Limb (tissue), 2 donors: ENCODE results near the gene EIF4EBP3.

ENCODE experiments used
- DNase-seq, 2 donors: peaks; one replicate each; pipeline ENCODE4 v3.0.0-alpha.2; 2016; ENCODE audit errors: extremely low spot score in 2 of 2

EIF4EBP3 gene

GRCh38 chr5:140547508-140548299 is at the start of gene EIF4EBP3:
Gene EIF4EBP3 (plus strand): TSS chr5:140547662. CDS start chr5:140547738, 76 bp downstream.
- DNase-seq, result peak; percentile 96

DNA sequence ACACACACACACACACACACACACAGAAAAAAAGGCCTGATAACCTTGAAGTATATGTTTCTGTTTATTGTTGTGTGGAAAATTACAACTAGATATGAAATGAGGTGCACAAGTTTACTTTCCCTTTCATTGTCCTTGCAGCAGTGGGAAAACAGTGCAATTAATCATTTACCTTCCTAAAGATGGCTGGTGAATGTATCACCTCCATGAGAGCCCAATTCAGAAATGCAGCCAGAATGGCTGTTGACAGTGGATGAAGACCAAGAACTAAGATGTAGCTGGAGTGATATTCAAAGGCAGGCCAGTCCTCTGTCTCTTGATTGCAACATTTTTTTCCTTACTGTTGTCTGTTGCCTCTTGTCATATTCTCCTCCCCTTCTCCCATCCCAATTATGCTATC is 49.6 kb upstream of the EIF4EBP3 start:
- no peak for DNase-seq

- DNase-seq, result no peak
Observed at GRCh38 chr5:140498591-140498990, 48.9 kb upstream of the EIF4EBP3 start.

- no peak for DNase-seq
Observed at GRCh38 chr5:140502834-140503233, 44.6 kb upstream of the EIF4EBP3 start.

DNA sequence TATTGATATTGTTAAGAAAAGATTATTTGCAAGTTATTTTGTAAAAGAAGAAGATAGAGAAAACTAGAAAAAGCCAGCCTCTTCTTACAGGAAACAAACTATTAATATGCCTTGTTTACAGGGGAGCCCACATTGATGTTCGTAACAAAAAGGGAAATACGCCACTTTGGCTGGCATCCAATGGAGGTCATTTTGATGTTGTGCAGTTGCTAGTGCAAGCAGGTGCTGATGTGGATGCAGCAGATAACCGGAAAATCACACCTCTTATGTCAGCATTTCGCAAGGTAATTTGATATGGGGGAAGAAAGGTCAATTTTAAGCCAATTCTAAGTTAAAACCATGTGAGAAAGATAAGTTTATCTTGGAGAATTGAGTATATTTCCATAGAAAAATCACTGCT is 37.6 kb upstream of the EIF4EBP3 start:
- no peak for DNase-seq

DNA sequence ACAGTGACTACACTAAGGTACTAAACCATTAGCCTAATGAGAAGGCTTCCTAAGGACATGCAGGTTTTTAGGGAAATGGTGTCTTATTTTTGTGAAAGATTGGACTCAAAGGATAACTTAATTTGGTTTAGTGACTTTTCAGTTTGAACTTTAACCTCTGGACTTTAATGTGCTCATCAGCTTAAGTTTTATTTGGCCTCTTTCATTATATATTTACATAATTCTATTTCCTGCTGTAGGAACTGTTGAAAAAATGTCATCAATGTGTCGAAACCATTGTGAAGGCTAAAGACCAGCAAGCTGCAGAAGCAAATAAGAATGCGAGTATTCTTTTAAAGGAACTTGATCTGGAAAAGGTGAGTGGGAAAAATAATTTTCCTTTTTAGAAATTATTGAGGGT is 34.3 kb upstream of the EIF4EBP3 start:
- DNase-seq, result no peak

GRCh38 chr5:140524003-140524402 is 23.5 kb upstream of the EIF4EBP3 start:
- DNase-seq, result no peak

DNA sequence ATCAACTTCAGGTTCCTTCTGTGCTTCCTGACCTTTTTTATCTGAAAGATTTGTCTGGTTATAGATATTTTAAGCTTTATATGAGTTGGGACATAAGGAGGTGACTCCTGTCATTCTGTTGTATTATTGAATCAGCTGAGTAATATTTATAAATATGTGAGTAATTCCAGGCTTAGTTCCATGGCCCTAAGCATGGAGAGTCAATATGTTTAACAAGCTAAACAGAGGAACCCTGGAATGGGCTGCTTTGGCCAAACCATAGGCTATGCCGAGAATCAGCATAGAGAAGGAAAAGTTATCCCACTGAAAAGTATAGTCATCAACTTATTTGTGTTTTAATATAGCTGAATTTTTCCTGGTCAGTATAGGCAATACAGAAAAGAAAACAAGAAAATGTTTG is 7.2 kb upstream of the EIF4EBP3 start:
- DNase-seq, result no peak

GRCh38 chr5:140542972-140543371 is 4.5 kb upstream of the EIF4EBP3 start:
- DNase-seq, result no peak

DNA sequence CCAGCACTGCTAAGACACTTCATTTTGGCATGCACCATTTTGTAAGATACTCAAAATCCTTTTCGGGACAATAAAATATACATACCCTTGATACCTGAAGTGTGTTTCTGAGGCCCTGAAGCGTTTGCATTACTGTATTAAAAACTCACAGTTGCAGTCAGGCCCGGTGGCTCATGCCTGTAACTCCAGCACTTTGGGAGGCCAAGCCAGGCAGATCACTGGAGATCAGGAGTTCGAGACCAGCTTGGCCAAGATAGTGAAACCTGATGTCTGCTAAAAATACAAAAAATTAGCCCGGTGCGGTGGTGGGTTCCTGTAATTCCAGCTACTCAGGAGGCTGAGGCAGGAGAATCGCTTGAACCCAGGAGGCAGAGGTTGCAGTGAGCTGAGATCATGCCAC is 2.5 kb upstream of the EIF4EBP3 start:
- no peak for DNase-seq

- DNase-seq, result no peak
Observed at GRCh38 chr5:140545606-140546005, 1.9 kb upstream of the EIF4EBP3 start.

- no peak for DNase-seq
Observed at GRCh38 chr5:140546851-140547507, 483 bp upstream of the EIF4EBP3 start.

GRCh38 chr5:140548300-140548688 is 832 bp downstream of the EIF4EBP3 start:
- no peak for DNase-seq

GRCh38 chr5:140548791-140549190 is 1.3 kb downstream of the EIF4EBP3 start:
- no peak for DNase-seq

- DNase-seq, result no peak
Observed at GRCh38 chr5:140549237-140550144, 2.0 kb downstream of the EIF4EBP3 start.

DNA sequence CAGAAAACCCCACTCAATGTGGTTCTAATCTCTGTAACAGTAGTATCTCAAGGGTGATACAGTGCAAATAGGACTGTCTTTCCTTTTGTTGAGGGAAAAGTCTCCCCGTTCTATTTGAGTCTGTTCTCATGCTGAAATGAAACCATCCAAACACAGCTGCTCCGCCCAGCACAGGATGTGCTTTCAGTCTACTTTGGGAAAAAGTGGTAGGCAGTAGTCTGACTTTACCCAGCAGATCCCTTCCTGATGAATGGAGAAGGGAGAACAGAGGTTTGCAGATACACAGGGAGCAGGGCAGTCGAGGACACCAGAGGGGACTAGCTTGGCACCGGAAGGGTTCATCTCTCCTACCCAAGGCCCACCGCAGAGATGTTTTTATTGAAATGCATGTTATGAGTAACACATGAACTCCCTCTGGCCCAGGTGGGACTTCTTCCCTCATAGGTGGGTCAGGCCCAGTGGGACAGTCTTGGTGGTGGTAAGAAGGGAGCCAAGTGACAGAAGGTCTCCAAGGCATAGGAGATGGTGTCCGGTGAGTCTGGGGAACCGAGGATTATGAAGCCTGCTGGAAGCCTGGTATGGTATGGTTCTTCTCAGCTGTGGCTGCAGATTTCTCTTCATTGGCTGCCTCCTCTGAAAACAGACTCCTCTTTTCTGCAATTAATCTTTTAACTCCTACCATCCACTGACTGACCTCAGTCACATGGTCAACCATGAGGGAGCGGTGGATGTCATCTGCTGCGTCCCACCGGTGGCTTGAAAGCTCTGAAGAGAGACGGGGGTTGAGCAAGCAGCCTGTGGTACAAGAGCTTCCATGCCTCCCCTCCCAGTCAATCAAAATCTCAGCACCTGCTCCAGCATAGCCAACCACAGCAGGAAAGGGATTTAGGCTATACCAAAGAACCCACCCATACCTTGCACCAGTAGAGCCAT is 3.0 kb downstream of the EIF4EBP3 start:
- DNase-seq, result no peak

GRCh38 chr5:140551872-140552271 is 4.4 kb downstream of the EIF4EBP3 start:
- no peak for DNase-seq

GRCh38 chr5:140553657-140554056 is 6.2 kb downstream of the EIF4EBP3 start:
- DNase-seq, result no peak

GRCh38 chr5:140554454-140554853 is 7.0 kb downstream of the EIF4EBP3 start:
- DNase-seq, result no peak

DNA sequence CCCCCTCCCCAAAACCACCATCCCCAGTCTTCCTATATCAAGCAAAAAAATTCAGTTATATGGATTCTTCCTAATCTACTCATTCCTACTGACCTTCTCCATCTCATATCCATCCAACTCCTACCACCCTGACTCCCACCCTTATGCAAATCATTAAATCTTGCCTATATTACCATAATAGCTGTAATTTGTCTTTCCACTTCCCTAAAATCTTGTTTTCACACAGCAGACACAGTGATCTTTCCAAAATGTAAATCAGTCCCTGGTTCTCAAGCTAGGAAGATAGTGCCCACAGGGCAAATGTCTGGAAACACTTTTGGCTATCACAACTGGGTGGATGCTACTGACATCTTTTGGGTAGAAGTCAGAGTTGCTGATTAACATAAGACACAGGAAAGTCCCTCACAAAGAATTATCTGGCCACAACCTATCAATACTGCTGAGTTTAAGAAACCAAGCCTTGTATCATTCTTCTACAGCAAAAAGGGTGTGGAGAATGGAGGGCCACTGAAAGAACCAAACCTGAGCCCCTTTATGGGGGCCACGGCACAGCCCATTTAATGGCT is 8.4 kb downstream of the EIF4EBP3 start:
- DNase-seq, result no peak

DNA sequence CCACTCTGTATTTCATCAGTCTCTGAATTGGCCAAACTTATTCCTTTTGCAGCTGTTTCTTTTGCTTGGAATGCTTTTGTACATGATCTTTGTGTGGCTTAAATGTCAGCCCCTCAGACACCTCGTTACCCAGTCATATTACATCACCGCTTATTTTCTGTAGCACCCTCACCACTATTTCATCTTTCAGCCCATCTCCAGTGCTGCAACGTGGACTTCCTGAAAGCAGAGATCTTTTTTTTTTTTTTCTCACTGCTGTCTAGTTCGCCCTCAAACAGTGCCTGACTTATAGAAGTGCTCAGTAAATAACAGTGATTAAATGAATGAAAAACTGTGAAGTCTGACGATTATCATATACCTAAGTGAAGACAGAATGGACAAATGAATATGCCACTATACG is 9.0 kb downstream of the EIF4EBP3 start:
- DNase-seq, result no peak
